Tongue (tissue), 2 donors: ENCODE measurements around the gene MAP1LC3B. TPM values are rescaled to one million over a fixed set of nuclear protein-coding genes. Genes with fewer than 3 reads are reported as not detected.

Experiments used
- DNase-seq: peaks from one replicate; pipeline ENCODE4 v3.0.0-alpha.2; 2015
- total RNA-seq: library from RNA; depleted of rRNA; stranded (reverse); fragments of >200 nt; gene quantifications from one replicate; pipeline ENCODE4 v1.2.3, GENCODE V29; 2014

The MAP1LC3B gene
- total RNA-seq, 1 donor from 2014 or later: 35.9 TPM

DNA sequence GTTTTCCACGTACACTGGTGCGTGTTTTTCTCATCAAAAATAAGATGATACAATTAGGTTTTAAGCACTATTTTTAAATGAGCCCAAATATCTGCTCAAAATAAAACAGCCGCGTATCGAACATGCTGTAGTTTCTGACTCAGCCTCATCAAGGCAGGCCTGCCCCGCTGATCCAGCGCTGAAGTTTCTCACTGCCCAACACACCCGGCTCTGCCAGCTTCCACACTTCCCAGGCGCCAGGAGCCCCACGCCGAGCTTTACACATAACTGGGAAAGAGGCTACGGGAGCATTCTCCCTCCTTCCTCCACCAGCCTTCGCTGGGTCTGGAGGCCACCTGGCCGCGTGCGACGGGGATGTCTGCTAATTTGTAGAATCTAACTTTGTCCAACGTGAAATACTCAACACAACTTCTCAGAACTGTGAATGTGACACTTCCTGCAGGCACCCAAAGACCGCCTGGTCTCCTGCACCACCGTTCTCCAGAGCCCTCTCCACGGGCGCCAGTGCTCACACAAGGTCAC is 42.1 kb downstream of the MAP1LC3B start:
- DNase-seq: no peak

DNA sequence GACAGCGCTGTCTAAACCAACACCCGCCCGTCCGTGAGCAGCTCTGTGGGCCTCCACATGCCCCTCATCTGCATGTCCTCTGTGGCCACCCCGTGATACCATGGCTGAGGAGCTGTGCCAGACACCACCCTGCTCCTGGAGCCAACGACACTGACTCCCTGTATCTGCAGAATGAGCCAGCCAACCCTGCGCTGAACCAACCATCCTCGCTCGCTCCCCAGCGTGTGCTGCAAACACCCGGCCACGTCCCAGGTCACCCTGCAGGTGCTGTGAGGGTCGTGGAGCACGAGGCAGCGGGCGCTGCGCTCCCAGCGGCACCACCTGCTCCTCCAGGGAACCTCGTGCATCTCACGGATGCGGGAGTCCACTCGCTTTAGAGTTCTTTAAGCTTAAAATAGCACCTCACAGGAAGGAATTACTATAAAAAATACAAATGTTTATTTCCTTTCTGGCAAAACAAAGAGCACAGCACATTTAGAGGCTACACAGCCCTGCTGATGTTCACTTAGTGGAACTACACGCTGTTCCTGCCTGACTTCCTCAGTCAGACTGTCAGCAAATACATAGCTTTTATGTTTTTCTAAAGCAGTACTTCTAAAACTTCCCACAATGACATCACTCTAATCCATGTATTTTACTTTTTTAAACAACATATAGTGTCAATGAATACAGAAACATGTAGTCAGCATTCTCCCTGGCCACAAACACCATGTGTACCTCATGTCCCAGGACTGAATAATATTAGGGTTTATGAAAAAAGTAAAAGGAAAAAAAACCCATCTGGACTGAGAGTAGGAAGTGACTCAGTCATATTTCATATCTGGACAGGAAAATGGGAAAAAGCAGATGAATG is 43.5 kb downstream of the MAP1LC3B start:
- peak; percentile 52 for DNase-seq

DNA sequence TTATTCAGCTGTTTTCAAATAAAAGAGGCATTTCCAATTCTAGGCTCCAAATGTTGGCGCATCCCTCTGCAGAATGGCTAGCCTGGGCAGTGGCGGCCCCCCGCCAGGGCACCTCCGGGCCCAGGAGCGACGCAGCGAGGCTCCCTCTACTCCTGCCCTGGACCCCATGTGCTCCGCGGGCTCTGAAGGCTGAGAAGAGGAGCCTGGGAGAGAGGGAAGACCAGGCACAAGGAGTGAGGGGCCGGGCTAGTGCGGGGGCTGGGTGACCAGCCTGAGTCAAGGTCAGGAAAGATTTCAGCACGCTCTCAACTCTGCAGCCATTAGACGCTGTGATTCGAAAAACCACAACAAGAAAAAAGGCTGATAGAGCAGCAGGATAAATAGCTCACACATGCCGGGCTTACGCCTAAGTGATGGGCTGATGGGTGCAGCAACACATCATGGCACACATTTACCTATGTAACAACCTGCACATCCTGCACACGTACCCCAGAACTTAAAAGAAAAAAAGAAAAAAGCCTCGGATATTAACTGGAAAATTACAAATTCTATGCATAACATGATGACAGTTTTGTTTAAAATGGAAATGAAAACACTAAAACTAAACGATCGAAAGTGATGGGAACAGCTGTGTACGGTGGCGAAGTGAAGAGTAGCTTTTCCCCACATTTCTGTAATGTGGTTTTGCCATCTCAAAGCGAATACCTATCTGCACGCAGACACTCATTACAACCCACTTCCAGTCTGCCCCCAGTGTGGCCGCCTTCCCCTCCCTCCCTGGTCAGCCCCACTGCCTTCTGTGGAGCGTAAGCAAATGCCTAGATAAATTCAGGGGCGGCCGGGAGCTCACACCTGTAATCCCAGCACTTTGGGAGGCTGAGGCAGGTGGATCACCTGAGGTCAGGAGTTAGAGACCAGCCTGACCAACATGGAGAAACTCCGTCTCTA is 44.4 kb downstream of the MAP1LC3B start:
- no peak for DNase-seq

DNA sequence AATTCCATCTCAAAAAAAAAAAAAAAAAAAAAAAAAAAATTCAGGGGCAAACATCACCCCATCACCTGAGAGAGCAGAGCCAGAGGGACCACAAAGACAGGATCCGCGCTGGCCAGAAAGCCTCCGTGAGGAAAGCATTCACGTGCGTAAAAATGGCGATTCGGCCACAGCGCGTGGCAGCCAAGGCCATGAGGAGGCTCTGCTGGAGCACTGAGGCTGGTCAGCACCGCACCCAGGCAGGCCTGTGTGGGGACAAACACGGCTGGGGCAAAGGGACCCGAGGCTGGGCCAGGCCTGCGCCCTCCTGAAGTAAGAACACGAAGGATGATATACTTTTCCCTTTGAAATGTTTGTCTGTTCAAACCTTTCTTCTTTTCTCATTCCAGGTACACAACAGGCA is 45.2 kb downstream of the MAP1LC3B start:
- no peak for DNase-seq

DNA sequence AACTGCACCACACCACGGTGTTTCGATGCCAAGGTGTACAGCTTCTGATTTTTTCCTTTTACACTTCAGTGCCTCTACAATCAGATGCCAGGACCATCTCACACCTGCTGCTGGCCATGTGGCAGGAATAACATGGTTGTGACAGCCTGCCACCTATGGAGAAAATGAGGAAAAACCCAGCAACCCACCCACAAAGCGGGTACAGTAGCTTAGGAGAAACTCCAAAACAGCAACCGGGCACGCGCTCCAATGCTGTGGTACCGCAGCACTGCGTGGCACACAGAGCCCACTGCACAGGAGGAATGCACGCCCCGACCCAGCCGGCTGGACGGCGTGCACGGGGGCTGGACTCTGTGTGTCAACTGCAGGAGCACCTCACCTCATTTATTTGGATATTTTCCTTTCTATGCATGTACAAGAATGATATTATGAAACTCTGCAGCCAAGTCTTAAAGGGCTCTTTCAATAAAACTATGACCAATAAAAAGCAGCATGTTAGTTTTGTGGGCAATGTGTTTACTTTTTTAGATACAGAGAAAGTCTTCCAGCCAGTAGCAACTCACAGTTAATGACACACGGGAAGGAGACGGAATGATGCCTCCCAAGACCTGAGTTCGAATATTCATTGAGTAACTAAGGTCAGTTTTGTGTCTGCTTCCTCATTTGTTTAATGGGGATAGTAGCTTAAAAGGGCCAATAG is 45.9 kb downstream of the MAP1LC3B start:
- DNase-seq: no peak

DNA sequence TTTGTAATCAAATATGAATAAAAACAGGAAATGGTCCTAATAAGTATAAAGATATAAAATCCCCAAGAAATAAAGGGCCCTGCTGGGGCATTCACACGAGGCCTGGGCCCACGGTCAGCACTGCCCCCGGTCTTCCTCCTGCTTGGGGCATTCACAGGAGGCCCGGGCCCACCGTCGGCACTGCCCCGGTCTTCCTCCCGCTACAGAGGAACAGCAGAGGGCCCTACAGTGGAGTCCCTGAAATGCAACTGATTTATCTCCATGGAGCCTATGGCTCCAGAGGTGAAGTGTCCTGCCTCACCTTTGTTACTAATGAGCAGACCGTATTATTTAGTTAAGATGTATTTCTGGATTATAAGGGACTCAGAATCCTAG is 46.5 kb downstream of the MAP1LC3B start:
- no peak for DNase-seq

DNA sequence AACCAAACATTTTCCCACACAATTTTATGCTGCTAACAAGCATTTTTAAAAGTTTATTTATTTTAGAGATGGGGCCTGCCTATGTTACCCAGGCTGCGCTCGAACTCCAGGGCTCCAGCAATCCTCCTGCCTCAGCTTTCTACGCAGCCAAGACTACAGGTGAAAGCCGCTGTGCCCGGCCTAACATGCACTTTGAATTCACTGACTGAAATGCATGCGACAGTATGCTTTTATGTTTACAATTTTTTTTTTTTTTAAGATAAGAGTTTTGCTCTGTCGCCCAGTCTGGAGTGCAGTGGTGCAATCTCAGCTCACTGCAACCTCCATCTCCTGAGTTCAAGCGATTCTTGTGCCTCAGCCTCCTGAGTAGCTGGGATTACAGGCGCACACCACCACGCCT is 47.8 kb downstream of the MAP1LC3B start:
- DNase-seq: no peak

DNA sequence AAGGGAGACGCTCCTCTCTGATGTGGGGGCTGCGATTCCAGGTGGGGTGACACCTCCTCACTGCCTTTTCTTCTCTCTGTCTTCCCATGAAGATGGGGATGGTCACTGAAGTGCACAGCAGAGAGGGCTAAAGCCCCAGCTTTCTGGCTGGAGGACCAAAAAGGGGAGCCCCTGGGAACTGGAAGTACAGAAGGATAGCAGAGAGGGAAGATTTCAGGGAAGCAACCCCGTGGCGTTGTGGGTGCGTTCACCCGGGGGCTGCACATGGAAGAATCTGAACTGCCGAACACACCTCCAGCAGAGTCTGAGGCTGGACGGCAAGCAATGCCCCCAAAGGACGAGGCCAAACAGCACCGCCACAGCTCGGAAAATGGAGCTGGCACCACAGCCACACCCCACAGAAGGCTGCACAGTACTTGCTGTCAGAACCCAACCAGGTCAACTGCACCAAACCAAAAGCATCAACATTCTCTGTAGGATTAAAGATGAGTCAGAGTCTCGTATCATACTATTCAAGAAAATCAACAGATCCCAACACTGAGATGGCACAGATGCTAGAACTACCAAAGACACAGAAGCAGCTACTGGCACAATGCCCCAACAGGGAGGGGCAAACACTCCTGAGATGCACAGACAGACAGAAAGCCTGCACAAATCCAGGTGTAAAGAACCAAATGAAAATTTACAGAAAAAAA is 49.9 kb downstream of the MAP1LC3B start:
- no peak for DNase-seq

DNA sequence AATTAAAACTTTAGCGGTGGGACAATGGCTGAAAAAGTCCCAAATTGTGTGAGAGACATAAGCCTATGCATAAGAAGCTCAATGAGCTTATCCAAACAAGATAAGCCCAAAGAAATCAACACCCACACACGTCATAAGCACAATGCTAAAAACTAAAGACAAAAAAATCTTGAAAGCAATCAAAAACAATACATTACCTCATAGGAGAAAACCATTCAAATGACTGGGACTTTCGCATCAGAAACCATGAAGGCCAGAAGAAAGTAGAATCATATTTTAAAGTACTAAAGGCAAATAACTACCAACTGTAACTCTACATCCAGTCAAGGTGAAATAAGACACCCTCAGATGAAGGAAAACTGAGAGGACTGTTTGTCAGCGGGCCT is 50.4 kb downstream of the MAP1LC3B start:
- DNase-seq: no peak

DNA sequence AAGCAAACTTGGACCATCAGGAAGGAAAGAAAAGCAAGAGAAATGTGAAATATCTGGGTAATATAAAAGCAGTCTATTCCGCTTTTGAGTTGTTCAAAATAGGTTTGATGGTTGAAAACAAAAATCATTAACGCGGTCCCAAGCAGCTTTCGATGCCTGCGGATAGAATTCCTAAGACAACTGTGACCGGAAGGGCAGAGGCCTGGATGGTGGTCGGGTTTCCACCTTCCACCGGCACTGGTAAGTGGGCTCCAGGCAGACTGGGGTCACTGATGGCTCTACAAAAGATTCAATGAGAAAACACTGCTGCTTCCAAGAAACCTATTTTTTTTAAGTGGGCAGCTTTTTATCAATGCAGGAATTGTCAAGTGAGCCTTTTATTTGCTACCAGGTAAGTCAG is 50.9 kb downstream of the MAP1LC3B start:
- DNase-seq: no peak

DNA sequence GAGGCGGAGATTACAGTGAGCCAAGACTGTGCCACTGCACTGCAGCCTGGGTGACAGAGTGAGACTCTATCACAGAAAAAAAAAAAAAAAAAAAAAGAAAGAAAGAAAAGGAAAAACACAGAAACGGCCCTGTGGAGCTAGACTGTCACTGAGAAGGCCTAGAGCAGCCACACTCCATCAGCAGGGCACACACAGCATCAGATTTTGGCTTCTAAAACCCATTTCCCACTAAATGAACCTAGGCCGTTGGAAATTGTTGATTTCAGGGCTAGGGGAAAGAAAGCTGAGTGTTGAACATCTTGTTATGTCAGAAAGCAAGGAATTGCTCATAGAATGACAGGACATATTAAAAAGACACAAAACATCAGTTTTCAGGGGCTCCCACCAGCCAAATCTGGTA is 51.8 kb downstream of the MAP1LC3B start:
- DNase-seq: no peak

DNA sequence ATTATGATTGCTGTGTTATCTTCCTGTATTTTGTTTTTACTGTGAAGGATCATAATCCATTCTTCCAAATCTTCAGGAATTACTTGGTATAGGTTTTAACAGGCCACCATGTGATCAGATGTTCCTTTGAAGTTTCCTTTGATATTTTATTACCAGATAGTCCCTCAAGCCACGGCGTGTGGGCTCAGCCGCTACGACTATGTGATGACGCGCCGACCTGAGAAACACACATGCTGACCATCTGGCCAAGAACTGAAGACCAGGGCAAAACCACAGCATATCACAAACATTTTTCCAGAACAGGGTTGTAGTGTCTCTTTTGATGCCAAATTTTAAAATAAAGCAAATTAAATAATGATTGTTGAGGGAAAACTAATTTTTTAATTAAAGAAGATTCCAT is 53.4 kb downstream of the MAP1LC3B start:
- no peak for DNase-seq

DNA sequence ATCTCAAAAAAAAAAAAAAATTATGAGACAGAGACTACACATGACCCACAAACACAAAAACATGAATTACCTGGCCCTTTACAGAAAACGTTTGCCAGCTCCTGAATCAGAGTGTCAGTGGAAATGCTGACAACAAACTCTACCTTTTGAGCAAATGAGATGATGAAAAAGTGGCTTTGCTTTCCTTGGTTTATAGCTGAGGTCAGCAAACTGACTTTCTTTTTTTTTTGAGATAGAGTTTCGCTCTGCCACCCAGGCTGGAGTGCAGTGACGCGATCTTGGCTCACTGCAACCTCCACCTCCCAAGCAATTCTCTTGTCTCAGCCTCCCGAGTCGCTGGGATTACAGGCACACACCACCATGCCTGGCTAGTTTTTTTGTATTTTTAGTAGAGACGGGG is 54.3 kb downstream of the MAP1LC3B start:
- no peak for DNase-seq

DNA sequence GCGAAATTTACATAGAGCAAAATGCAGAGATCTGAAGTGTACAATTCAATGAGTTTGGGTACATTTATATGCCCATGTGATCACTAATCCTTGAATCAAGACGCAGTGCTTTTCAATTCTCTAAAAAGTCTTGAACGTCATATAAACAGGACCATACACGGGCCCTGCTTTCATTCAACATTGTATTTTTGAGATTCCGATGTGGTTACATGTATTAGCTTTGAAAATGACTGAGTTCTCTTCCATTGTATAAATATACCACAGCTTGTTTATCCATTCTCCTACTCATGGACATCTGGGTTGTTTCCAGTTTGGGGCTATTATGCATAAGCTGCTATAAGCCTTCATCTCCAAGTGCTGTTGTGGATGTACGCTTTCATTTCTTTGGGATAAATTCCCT is 55.2 kb downstream of the MAP1LC3B start:
- peak; percentile 30 for DNase-seq

DNA sequence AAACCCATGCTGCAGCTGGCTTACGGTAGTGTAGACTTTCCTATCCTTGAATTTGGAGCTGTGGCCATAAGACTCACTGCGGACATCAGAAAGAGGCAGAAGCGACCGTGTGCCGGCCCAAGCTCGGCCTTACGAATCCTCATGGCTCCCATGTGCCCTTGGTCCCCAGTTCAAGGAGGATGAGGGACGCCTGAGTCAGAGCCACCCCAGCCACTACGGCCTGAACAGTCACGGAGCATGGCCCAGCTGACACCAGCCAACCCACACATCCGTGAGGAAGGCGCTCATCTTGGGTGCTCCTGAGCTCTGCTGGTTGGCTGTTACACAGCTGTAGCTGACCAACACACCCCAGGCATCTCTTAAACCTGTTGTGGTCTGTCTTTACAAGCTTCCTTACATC is 56.7 kb downstream of the MAP1LC3B start:
- DNase-seq: no peak

DNA sequence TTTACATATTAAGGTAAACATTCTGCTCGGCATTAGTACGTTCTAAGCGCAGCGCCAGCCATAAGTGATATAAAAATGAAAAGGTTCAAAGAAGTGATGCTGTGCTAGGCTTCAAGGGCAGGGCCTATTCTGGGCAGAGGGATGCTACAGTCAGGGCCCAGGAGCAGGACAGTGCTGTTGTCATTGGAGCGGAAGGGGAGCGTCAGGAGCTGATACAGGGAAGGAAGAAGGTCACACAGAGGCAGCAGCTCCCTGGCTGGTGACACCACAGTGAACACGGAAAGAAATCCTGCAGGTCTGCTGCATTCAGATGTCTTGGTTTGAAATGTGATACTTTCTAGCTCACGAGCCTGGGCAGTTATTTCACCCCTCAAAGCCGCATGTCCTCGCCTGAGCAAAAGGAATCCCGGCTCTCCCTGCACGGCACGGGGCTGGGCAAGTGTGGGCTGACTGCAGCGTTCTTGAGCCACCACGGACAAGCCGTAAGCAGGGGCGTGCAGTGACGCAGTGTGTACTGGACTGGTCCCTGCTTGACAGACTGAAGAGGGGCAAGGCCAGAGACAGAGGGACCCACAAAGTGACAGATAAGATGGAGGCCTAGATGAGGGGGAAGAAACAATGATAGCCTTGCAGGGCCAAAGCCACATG is 59.6 kb downstream of the MAP1LC3B start:
- no peak for DNase-seq

DNA sequence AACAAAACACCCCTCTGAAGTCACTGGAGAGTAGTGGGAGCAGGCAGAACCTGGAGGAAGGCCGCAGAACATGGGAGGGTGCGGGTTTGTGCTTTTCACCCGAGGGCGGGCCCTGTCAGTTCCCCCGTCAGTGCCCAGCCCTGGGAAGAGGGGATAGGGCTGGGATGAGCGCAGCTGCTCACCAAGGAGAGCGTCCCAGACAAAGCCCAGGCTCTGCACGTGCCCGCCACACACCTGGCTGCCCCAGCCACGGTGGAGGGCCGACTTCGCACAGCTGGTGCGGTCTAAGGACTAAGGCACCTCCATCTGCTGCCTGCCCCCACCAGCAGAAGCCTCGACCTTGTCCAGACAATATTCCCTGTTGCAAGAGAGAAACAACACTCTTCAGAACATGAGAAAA is 61.2 kb downstream of the MAP1LC3B start:
- no peak for DNase-seq
